Gastroesophageal sphincter (tissue), 3 donors: ENCODE data around the gene PEAK1.

Experiments used
- EP300 ChIP-seq: sonication (generic); formaldehyde crosslinking; IDR thresholded peaks from one replicate; pipeline ENCODE4 v1.6.1; 2017; ENCODE audit warnings: antibody characterized with exemption, mild to moderate bottlenecking
- POLR2A ChIP-seq, 2 donors: fragments of 450-650 bp; IDR thresholded peaks; one replicate each; pipeline ENCODE4 v1.6.1; 2017; ENCODE audit warnings: antibody characterized with exemption in 2 of 2, mild to moderate bottlenecking in 2 of 2, moderate library complexity in 1 of 2
- POLR2AphosphoS5 ChIP-seq: sonication (generic); formaldehyde crosslinking; IDR thresholded peaks from one replicate; pipeline ENCODE4 v1.6.1; 2017; ENCODE audit warnings: antibody characterized with exemption
- TF ChIP-seq, protein P1 (sequence below), 4 experiments: fragments of 200-600 bp in 2 of 4; fragments of 450-650 bp in 2 of 4; sonication (generic) in 1 of 4; IDR thresholded peaks; one replicate each; pipeline ENCODE4 v1.5.1; 2017 to 2019; ENCODE audit warnings: antibody characterized with exemption in 4 of 4, mild to moderate bottlenecking in 2 of 4, moderate library complexity in 2 of 4

GRCh38 chr15:77348511-77348910, 71.4 kb downstream of the PEAK1 start:
- TF ChIP-seq POLR2AphosphoS5 (no peak), POLR2A (IDR thresholded peaks at IDR 0.05) (no peak), EP300 (no peak)
- TF ChIP-seq, protein P1, sequence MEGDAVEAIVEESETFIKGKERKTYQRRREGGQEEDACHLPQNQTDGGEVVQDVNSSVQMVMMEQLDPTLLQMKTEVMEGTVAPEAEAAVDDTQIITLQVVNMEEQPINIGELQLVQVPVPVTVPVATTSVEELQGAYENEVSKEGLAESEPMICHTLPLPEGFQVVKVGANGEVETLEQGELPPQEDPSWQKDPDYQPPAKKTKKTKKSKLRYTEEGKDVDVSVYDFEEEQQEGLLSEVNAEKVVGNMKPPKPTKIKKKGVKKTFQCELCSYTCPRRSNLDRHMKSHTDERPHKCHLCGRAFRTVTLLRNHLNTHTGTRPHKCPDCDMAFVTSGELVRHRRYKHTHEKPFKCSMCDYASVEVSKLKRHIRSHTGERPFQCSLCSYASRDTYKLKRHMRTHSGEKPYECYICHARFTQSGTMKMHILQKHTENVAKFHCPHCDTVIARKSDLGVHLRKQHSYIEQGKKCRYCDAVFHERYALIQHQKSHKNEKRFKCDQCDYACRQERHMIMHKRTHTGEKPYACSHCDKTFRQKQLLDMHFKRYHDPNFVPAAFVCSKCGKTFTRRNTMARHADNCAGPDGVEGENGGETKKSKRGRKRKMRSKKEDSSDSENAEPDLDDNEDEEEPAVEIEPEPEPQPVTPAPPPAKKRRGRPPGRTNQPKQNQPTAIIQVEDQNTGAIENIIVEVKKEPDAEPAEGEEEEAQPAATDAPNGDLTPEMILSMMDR (IDR thresholded peaks at IDR 0.05): no peak
